ENCODE results near the gene CACNA2D3.

DNA sequence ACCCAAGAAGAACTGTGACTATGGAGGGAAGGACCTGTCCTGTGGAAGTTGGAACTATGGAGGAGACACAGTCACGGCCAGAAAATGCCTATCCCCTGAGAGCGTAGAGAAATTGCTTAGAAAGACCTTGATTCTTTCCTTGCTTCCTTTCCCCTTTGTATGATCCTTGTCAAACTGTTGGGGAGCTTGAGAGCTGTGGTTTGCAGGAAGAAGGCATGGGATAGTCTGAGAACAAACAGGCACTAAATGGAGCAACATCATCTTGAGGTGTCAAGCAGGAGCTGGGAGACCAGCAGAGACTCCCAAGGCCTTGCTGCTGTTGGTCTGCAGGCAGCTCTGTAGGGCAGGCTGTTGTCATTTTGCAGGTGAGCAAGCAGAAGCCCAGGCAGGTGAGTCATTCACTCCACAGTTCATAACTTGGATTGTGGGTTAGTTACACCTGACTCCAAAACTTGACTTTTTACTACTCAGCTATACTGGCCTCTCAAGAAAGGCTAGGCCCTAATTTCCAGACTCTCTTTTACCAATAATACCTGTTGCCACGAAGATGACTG, 506.6 kb downstream of the CACNA2D3 start:
- no peak for TF ChIP-seq JUND (IDR thresholded peaks at IDR 0.05)
- TF ChIP-seq YY1 (IDR thresholded peaks at IDR 0.05) = no peak
- TF ChIP-seq, protein P1, sequence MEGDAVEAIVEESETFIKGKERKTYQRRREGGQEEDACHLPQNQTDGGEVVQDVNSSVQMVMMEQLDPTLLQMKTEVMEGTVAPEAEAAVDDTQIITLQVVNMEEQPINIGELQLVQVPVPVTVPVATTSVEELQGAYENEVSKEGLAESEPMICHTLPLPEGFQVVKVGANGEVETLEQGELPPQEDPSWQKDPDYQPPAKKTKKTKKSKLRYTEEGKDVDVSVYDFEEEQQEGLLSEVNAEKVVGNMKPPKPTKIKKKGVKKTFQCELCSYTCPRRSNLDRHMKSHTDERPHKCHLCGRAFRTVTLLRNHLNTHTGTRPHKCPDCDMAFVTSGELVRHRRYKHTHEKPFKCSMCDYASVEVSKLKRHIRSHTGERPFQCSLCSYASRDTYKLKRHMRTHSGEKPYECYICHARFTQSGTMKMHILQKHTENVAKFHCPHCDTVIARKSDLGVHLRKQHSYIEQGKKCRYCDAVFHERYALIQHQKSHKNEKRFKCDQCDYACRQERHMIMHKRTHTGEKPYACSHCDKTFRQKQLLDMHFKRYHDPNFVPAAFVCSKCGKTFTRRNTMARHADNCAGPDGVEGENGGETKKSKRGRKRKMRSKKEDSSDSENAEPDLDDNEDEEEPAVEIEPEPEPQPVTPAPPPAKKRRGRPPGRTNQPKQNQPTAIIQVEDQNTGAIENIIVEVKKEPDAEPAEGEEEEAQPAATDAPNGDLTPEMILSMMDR (IDR thresholded peaks at IDR 0.05; ENCODE audit: low read depth, low read length, missing input control) = no peak
- TF ChIP-seq SP1 (IDR thresholded peaks at IDR 0.05) = no peak
- TF ChIP-seq TAF1 (conservative IDR thresholded peaks at IDR 0.05) = no peak
